PC-9 (cell line): Measurements from ENCODE around the gene FSIP1.

ENCODE experiments used
- CTCF ChIP-seq: fragments of 200-600 bp; sonication (generic); conservative IDR thresholded peaks from 2 replicates; pipeline ENCODE4 v1.6.1; 2017; ENCODE audit warnings: mixed run types, antibody characterized with exemption, mild to moderate bottlenecking, moderate library complexity
- EZH2 ChIP-seq: fragments of 200-600 bp; sonication (generic); IDR thresholded peaks from 2 replicates; pipeline ENCODE4 v1.8.0; 2017; ENCODE audit warnings: antibody characterized with exemption, low read depth

DNA sequence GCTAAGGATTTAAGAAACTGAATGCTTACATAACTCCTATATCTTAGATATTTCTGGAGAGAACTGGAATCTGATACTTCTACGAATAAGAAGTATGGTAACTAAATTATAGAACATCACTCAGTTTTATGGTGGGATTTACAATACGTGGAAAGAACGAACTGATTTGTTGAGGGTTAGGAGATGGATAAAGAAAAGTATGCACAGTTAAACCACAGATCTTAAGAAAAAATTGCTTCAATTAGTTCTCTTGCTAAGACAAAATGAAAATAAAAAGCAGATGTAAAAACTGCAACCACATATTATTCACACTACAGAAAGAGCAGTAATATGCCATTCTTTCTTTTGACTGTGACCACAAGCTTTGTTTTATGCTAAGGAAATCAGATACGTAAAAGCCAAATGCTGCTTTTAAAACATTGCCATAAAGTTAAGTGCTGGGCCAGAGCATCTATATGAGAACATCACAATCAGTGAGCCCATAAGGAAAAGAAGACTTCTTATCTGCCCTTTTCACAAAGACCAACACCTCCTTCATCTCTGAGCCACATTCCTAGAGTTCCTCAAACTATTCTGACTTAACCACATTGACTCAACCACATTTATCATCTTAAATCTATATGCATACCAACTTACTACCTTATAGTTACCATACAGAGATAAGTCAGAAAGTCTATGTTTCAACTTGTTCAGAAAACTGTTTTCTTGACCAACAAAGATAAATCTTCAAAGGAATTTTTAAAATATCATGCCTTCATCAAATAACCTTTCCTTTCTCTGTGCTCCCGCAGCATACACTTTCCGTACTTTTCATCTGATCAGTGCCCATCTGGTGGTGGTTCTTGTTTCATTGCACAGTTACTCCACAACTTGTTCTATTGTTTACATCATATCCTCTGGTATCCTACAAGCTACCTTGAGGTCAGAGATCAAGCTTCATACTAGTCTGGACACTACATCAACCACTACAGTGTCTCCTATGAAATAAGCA lies 61.7 kb downstream of the FSIP1 start:
- TF ChIP-seq CTCF (no peak), EZH2 (no peak)
